OCI-LY7 (cell line): ENCODE measurements around the gene SAP30BP. TPM values are rescaled to one million over a fixed set of nuclear protein-coding genes. Genes with fewer than 3 reads are reported as not detected.

Source experiments
- BruUV-seq: library from RNA; stranded (reverse); fragments of 400-500 nt; replicated peaks from 2 replicates; lab custom pipeline; 2021; lab: Mats Ljungman, UMichigan
- CTCF ChIA-PET: fragments of 300-600 bp; sonication (Branson Sonifier 250); formaldehyde crosslinking; loops from one replicate; lab custom pipeline; 2022; ENCODE audit warnings: antibody characterized with exemption; ENCODE audit not compliant: unreplicated experiment; lab: Charles Lee
- POLR2A ChIA-PET: fragments of 300-600 bp; sonication (Branson Sonifier 250); formaldehyde crosslinking; loops from one replicate; lab custom pipeline; 2022; ENCODE audit warnings: antibody characterized with exemption; lab: Charles Lee
- DNase-seq: peaks from one replicate; pipeline ENCODE4 v3.0.0-alpha.2; 2015; ENCODE audit warnings: low spot score
- H2AFZ ChIP-seq: fragments of 200-600 bp; sonication (generic), shearing (Covaris generic); 2 replicates; pipeline ENCODE4 v1.6.1; 2014; ENCODE audit warnings: mild to moderate bottlenecking, antibody characterized with exemption, low read length, moderate library complexity
- H3K27ac ChIP-seq: fragments of 200-600 bp; sonication (generic); 2 replicates; pipeline ENCODE4 v1.5.1; 2014; ENCODE audit warnings: mixed run types, low read depth, mild to moderate bottlenecking, moderate library complexity, low read length, inconsistent platforms; ENCODE audit not compliant: poor library complexity, severe bottlenecking
- H3K36me3 ChIP-seq: fragments of 200-600 bp; sonication (generic); 2 replicates; pipeline ENCODE4 v1.6.1; 2014; ENCODE audit warnings: mild to moderate bottlenecking, antibody characterized with exemption, low read length, moderate library complexity, mixed read lengths; ENCODE audit not compliant: insufficient read depth
- H3K4me1 ChIP-seq: fragments of 200-600 bp; sonication (generic); 2 replicates; pipeline ENCODE4 v1.5.1; 2014; ENCODE audit warnings: mild to moderate bottlenecking, low read length; ENCODE audit not compliant: insufficient read depth, poor library complexity, severe bottlenecking
- H3K4me2 ChIP-seq: fragments of 200-600 bp; sonication (generic); 2 replicates; pipeline ENCODE4 v1.6.1; 2014; ENCODE audit warnings: mild to moderate bottlenecking, low read length
- H3K4me3 ChIP-seq: fragments of 200-600 bp; sonication (generic); 2 replicates; pipeline ENCODE4 v1.5.1; 2014; ENCODE audit warnings: mild to moderate bottlenecking, low read depth, low read length; ENCODE audit not compliant: poor library complexity, severe bottlenecking
- H3K79me2 ChIP-seq: fragments of 200-600 bp; sonication (generic); 2 replicates; pipeline ENCODE4 v1.6.1; 2016; ENCODE audit warnings: low read depth, mild to moderate bottlenecking, low read length, moderate library complexity, mixed read lengths; ENCODE audit not compliant: insufficient read depth
- H3K9me2 ChIP-seq: fragments of 200-600 bp; sonication (generic); 2 replicates; pipeline ENCODE4 v1.6.1; 2016; ENCODE audit warnings: mild to moderate bottlenecking, low read length, mixed read lengths; ENCODE audit not compliant: insufficient read depth
- H3K9me3 ChIP-seq: fragments of 200-600 bp; sonication (generic); 2 replicates; pipeline ENCODE4 v1.6.1; 2014; ENCODE audit warnings: mild to moderate bottlenecking, mixed run types, low read length, mixed read lengths
- H4K20me1 ChIP-seq: fragments of 200-600 bp; sonication (generic); 2 replicates; pipeline ENCODE4 v1.6.1; 2014; ENCODE audit warnings: mild to moderate bottlenecking, antibody characterized with exemption, low read length, moderate library complexity, mixed read lengths; ENCODE audit not compliant: insufficient read depth
- CTCF ChIP-seq: fragments of 200-600 bp; sonication (generic); conservative IDR thresholded peaks from 2 replicates; pipeline ENCODE4 v1.5.1; 2014; ENCODE audit warnings: mild to moderate bottlenecking, antibody characterized with exemption, low read length, moderate library complexity, mixed read lengths
- EZH2phosphoT487 ChIP-seq: fragments of 200-600 bp; sonication (generic); IDR thresholded peaks from 2 replicates; pipeline ENCODE4 v1.6.1; 2018; ENCODE audit warnings: low read depth, borderline replicate concordance, mild to moderate bottlenecking, mixed run types, antibody characterized with exemption, low read length, moderate library complexity, mixed read lengths
- intact Hi-C: fragments of 100-400 bp; cut with micrococcal nuclease; formaldehyde crosslinking; loops from one replicate; pipeline ENCODE4 v1.10.0; 2022; ENCODE audit not compliant: unreplicated experiment
- total RNA-seq, 2 experiments: library from RNA; depleted of rRNA in 1 of 2; stranded (reverse); fragments of >200 nt in 1 of 2; shearing (Covaris generic) in 1 of 2; gene quantifications; 2 replicates each; pipeline ENCODE4 v1.2.3, GENCODE V29; 2014 to 2022

SAP30BP gene
- total RNA-seq, 2 experiments from 2014 or later = 127 to 187 TPM

- Histone ChIP-seq H3K9me2 (no peaks in the 10 kb centered on the region), H3K4me2 (no peak overlapping the region), H3K4me1 (peaks cover 20% of the 10 kb centered on the region), H4K20me1 (no peaks in the 10 kb centered on the region), H3K36me3 (no peaks in the 10 kb centered on the region), H3K9me3 (no peaks in the 10 kb centered on the region), H3K27ac (no peak overlapping the region), H3K79me2 (no peaks in the 10 kb centered on the region), H2AFZ (no peak overlapping the region), H3K4me3 (no peak overlapping the region)
- ChIA-PET POLR2A (interaction anchor here (0.7 kb wide), 1 partner anchor 290 kb away, joined by 6 read pairs; no protein-coding TSS in a partner anchor), CTCF (no interaction called here)
- intact Hi-C loops = no loop called here
- BruUV-seq = no TSS peak
- DNase-seq = no peak
- TF ChIP-seq CTCF (no peak), EZH2phosphoT487 (no peak)
Observed at GRCh38 chr17:75733471-75733870, 66.3 kb downstream of the SAP30BP start.

- CTCF ChIA-PET = no interaction called here
- intact Hi-C loops = no loop called here
- H3K79me2 ChIP-seq = no peaks in the 10 kb centered on the region
- no peaks in the 10 kb centered on the region for H4K20me1 ChIP-seq
- peak overlapping the region; percentile 52 for H3K4me2 ChIP-seq
- POLR2A ChIA-PET = interaction anchor here (0.6 kb wide), 1 partner anchor 32 kb away, joined by 3 read pairs; no protein-coding TSS in a partner anchor
- H3K4me3 ChIP-seq = no peak overlapping the region
- H2AFZ ChIP-seq = peak overlapping the region; percentile 21; the same call in 1 of the 2 replicates
- H3K4me1 ChIP-seq = peaks cover 23% of the 10 kb centered on the region
- TF ChIP-seq EZH2phosphoT487 (no peak), CTCF (no peak)
- no peaks in the 10 kb centered on the region for H3K36me3 ChIP-seq
- H3K9me3 ChIP-seq = no peaks in the 10 kb centered on the region
- no peaks in the 10 kb centered on the region for H3K9me2 ChIP-seq
- peak; percentile 28 for DNase-seq
- H3K27ac ChIP-seq = no peak overlapping the region
- BruUV-seq = no TSS peak
Observed at GRCh38 chr17:75734674-75735294, 67.6 kb downstream of the SAP30BP start.

DNA sequence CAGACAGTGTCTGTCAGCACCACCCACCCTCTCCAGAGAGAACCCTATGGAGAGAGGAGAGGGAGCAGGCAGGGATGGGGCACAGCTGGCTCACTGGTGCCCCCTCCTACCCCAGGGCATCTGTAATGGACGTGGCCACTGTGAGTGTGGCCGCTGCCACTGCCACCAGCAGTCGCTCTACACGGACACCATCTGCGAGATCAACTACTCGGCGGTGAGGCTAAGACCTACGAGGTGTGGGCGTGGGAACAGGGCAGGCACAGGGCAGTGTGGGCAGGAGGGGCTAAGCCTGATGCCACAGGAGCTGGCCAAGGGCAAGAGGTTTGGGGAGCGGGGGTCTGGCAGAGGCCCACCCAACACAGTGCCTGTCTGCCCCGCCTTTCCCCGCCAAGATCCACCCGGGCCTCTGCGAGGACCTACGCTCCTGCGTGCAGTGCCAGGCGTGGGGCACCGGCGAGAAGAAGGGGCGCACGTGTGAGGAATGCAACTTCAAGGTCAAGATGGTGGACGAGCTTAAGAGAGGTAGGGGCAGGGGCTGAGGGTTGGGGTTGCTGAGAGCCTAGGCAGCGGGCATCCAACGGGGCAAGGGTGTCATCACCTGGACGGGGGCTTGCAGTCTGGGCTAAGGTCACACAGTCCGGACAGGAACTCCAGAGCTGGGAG, 69.2 kb downstream of the SAP30BP start:
- no peaks in the 10 kb centered on the region for H3K9me2 ChIP-seq
- intact Hi-C loops = no loop called here
- no peaks in the 10 kb centered on the region for H3K79me2 ChIP-seq
- H4K20me1 ChIP-seq = no peaks in the 10 kb centered on the region
- no peak for TF ChIP-seq EZH2phosphoT487
- TF ChIP-seq CTCF = no peak
- H3K36me3 ChIP-seq = no peaks in the 10 kb centered on the region
- no peak overlapping the region for H2AFZ ChIP-seq
- no peak overlapping the region for H3K4me3 ChIP-seq
- no peak for DNase-seq
- POLR2A ChIA-PET = interaction anchor here (0.6 kb wide), 1 partner anchor 582 kb away, joined by 4 read pairs; no protein-coding TSS in a partner anchor
- no peaks in the 10 kb centered on the region for H3K9me3 ChIP-seq
- peaks cover 23% of the 10 kb centered on the region for H3K4me1 ChIP-seq
- CTCF ChIA-PET = no interaction called here
- no peak overlapping the region for H3K4me2 ChIP-seq
- no peak overlapping the region for H3K27ac ChIP-seq
- BruUV-seq = no TSS peak
